ENCODE data around the gene IL1RAPL1.

Gene IL1RAPL1

DNA sequence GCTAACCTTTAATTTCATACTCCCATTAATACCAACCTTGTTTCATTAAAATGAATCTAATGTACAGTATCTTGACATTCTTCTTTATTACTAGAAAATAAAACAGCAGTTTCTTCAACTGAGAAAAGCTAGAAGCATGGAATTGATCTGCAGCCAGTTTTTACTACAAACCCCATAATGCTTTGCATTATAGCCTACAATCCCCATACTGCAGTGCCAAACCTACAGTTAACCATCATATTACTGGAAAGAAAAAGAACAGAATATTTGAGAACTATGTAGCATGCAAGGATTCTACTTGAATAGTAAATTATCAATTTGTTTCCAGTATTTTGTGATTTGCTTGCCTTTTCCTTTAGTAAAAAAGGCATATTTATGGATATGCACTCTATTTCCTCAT is 3.2 kb upstream of the IL1RAPL1 start:
- H3K4me3 ChIP-seq (ENCODE audit: low read length, poor library complexity, severe bottlenecking): no peak overlapping the region
- H3K9me3 ChIP-seq (ENCODE audit: insufficient read depth, low read depth, low read length): no peaks in the 10 kb centered on the region
- no peaks in the 10 kb centered on the region for H3K9me2 ChIP-seq (replicated peaks; ENCODE audit: low read depth, low read length)
- TF ChIP-seq CTCF (conservative IDR thresholded peaks at IDR 0.05; ENCODE audit: low read length) (no peak), EZH2phosphoT487 (IDR thresholded peaks at IDR 0.05; ENCODE audit: borderline replicate concordance) (no peak)
- H3K4me1 ChIP-seq (ENCODE audit: insufficient read depth, low read length, poor library complexity, severe bottlenecking): no peaks in the 10 kb centered on the region
- no peak overlapping the region for H3K9ac ChIP-seq (ENCODE audit: low read depth, low read length, poor library complexity, severe bottlenecking)
- H3K79me2 ChIP-seq (ENCODE audit: insufficient read depth, low read length): no peaks in the 10 kb centered on the region
- no peaks in the 10 kb centered on the region for H3K27me3 ChIP-seq (ENCODE audit: insufficient read depth, low read length, poor library complexity, severe bottlenecking)
- H3K4me2 ChIP-seq (ENCODE audit: low read depth, low read length, poor library complexity, severe bottlenecking): no peak overlapping the region
- no peak overlapping the region for H2AFZ ChIP-seq (ENCODE audit: low read length)
- H4K20me1 ChIP-seq (ENCODE audit: insufficient read depth, low read length, poor library complexity, severe bottlenecking): no peaks in the 10 kb centered on the region
- no peaks in the 10 kb centered on the region for H3K36me3 ChIP-seq (ENCODE audit: insufficient read depth, low read length)
- no peaks in the 10 kb centered on the region for H3F3A ChIP-seq (ENCODE audit: low read depth)

DNA sequence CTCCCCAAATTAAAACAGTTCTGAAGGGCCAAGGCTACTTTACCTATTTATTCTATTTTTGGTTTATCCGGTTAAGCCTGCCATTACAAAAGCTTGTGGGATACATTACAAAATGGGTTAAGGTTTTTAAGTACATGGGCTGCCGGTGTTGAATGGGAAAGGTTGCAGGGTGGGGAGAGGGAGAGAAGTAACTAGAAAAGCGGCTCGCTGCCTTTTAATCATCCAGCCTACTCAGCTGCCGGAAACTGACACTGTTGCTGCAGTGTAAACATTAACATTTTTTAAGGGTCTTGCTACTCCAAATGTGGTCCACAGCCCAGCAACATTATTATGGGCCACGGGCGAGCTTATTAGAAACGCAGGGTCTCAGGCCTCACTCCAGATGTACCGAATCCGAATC is 1.5 kb upstream of the IL1RAPL1 start:
- Histone ChIP-seq H3K9me2 (replicated peaks; ENCODE audit: low read depth, low read length) (no peaks in the 10 kb centered on the region), H3K27me3 (ENCODE audit: insufficient read depth, low read length, poor library complexity, severe bottlenecking) (no peaks in the 10 kb centered on the region), H3K4me1 (ENCODE audit: insufficient read depth, low read length, poor library complexity, severe bottlenecking) (no peaks in the 10 kb centered on the region), H2AFZ (ENCODE audit: low read length) (no peak overlapping the region), H3K9ac (ENCODE audit: low read depth, low read length, poor library complexity, severe bottlenecking) (no peak overlapping the region), H3K9me3 (ENCODE audit: insufficient read depth, low read depth, low read length) (no peaks in the 10 kb centered on the region), H3K4me3 (ENCODE audit: low read length, poor library complexity, severe bottlenecking) (no peak overlapping the region), H3K4me2 (ENCODE audit: low read depth, low read length, poor library complexity, severe bottlenecking) (no peak overlapping the region), H3F3A (ENCODE audit: low read depth) (no peaks in the 10 kb centered on the region), H3K79me2 (ENCODE audit: insufficient read depth, low read length) (no peaks in the 10 kb centered on the region), H3K36me3 (ENCODE audit: insufficient read depth, low read length) (no peaks in the 10 kb centered on the region), H4K20me1 (ENCODE audit: insufficient read depth, low read length, poor library complexity, severe bottlenecking) (no peaks in the 10 kb centered on the region)
- TF ChIP-seq CTCF (conservative IDR thresholded peaks at IDR 0.05; ENCODE audit: low read length) (no peak), EZH2phosphoT487 (IDR thresholded peaks at IDR 0.05; ENCODE audit: borderline replicate concordance) (no peak)

DNA sequence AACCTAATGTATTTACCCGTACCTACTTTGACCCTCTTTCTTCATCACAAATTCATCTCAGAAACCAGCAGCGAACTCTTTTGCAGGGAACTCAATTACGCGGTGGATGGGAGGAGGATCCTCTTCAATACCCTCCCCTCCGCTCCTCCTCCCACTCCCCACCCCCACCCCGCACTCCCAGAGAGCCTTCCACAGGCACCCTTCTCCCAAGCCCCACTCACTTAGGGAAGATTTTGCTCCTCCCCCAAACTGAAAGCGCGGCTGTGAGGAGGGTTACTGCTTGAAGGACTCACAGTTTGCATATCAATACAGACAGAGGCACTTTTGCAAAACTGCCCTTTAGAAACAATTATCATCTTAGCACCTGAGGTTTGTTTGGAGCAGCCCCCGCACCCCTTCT is 960 bp upstream of the IL1RAPL1 start:
- Histone ChIP-seq H2AFZ (ENCODE audit: low read length) (no peak overlapping the region), H3K4me3 (ENCODE audit: low read length, poor library complexity, severe bottlenecking) (no peak overlapping the region), H3F3A (ENCODE audit: low read depth) (no peaks in the 10 kb centered on the region), H3K79me2 (ENCODE audit: insufficient read depth, low read length) (no peaks in the 10 kb centered on the region), H4K20me1 (ENCODE audit: insufficient read depth, low read length, poor library complexity, severe bottlenecking) (no peaks in the 10 kb centered on the region), H3K9me2 (replicated peaks; ENCODE audit: low read depth, low read length) (no peaks in the 10 kb centered on the region), H3K4me2 (ENCODE audit: low read depth, low read length, poor library complexity, severe bottlenecking) (no peak overlapping the region), H3K36me3 (ENCODE audit: insufficient read depth, low read length) (no peaks in the 10 kb centered on the region), H3K4me1 (ENCODE audit: insufficient read depth, low read length, poor library complexity, severe bottlenecking) (no peaks in the 10 kb centered on the region), H3K9me3 (ENCODE audit: insufficient read depth, low read depth, low read length) (no peaks in the 10 kb centered on the region), H3K27me3 (ENCODE audit: insufficient read depth, low read length, poor library complexity, severe bottlenecking) (no peaks in the 10 kb centered on the region), H3K9ac (ENCODE audit: low read depth, low read length, poor library complexity, severe bottlenecking) (no peak overlapping the region)
- TF ChIP-seq CTCF (conservative IDR thresholded peaks at IDR 0.05; ENCODE audit: low read length): no peak
- no peak for TF ChIP-seq EZH2phosphoT487 (IDR thresholded peaks at IDR 0.05; ENCODE audit: borderline replicate concordance)
